Keratinocyte (primary cell): ENCODE measurements around the gene ACOXL. TPM values are rescaled to one million over a fixed set of nuclear protein-coding genes. Genes with fewer than 3 reads are reported as not detected.

Source experiments
- DNase-seq: peaks from one replicate; pipeline ENCODE4 v3.0.0-alpha.2; 2011; ENCODE audit warnings: low read depth, missing footprints, low spot score
- FAIRE-seq: peaks from 2 replicates; lab custom pipeline; 2011; peaks lifted over from hg19 to GRCh38; lab: Jason Lieb, UNC
- H2AFZ ChIP-seq: 2 replicates; pipeline ENCODE4 v1.6.0; 2012; ENCODE audit warnings: low read length, control low read depth, inconsistent platforms; ENCODE audit not compliant: control insufficient read depth
- H3K27ac ChIP-seq: 2 replicates; pipeline ENCODE4 v1.5.1; 2011; ENCODE audit warnings: low read length; ENCODE audit not compliant: control insufficient read depth, insufficient read depth
- H3K27me3 ChIP-seq: 3 replicates; pipeline ENCODE4 v1.6.0; 2011; ENCODE audit warnings: low read length; ENCODE audit not compliant: control insufficient read depth, insufficient read depth; ENCODE audit errors: extremely low read depth
- H3K36me3 ChIP-seq, 2 experiments: 2 replicates in 1 of 2; 3 replicates in 1 of 2; pipeline ENCODE4 v1.5.1; 2011; ENCODE audit warnings: low read length in 2 of 2, mild to moderate bottlenecking in 1 of 2; ENCODE audit not compliant: control insufficient read depth in 2 of 2, insufficient read depth in 2 of 2; ENCODE audit errors: extremely low read depth in 1 of 2
- H3K4me1 ChIP-seq: 3 replicates; pipeline ENCODE4 v1.5.1; 2011; ENCODE audit warnings: low read length; ENCODE audit not compliant: control insufficient read depth, insufficient read depth; ENCODE audit errors: extremely low read depth
- H3K4me2 ChIP-seq: 3 replicates; pipeline ENCODE4 v1.6.0; 2011; ENCODE audit warnings: low read depth, low read length; ENCODE audit not compliant: control insufficient read depth, insufficient read depth; ENCODE audit errors: extremely low read depth
- H3K4me3 ChIP-seq, 3 experiments: fragments of 200-600 bp in 1 of 3; sonication (generic) in 1 of 3; 2 replicates in 2 of 3; 3 replicates in 1 of 3; pipeline ENCODE4 v1.5.1; 2011 to 2016; ENCODE audit warnings: low read length in 3 of 3, mild to moderate bottlenecking in 3 of 3, control low read depth in 2 of 3, inconsistent platforms in 1 of 3, low read depth in 1 of 3, mixed read lengths in 1 of 3, mixed run types in 1 of 3, moderate library complexity in 1 of 3; ENCODE audit not compliant: control insufficient read depth in 2 of 3, insufficient read depth in 2 of 3; ENCODE audit errors: extremely low read depth in 1 of 3
- H3K79me2 ChIP-seq: 2 replicates; pipeline ENCODE4 v1.6.0; 2012; ENCODE audit warnings: low read length; ENCODE audit not compliant: control insufficient read depth, insufficient read depth
- H3K9ac ChIP-seq: 3 replicates; pipeline ENCODE4 v1.6.0; 2011; ENCODE audit warnings: low read length; ENCODE audit not compliant: control insufficient read depth, insufficient read depth; ENCODE audit errors: extremely low read depth
- H3K9me1 ChIP-seq: 3 replicates; pipeline ENCODE4 v1.6.0; 2011; ENCODE audit warnings: low read length; ENCODE audit not compliant: control insufficient read depth, insufficient read depth; ENCODE audit errors: extremely low read depth
- H3K9me3 ChIP-seq: 2 replicates; pipeline ENCODE4 v1.5.1; 2012; ENCODE audit warnings: low read depth, low read length; ENCODE audit not compliant: control insufficient read depth
- H4K20me1 ChIP-seq: 3 replicates; pipeline ENCODE4 v1.6.0; 2011; ENCODE audit warnings: low read length; ENCODE audit not compliant: control insufficient read depth, insufficient read depth; ENCODE audit errors: extremely low read depth
- CTCF ChIP-seq, 3 experiments: IDR thresholded peaks in 1 of 3; conservative IDR thresholded peaks in 1 of 3; optimal IDR thresholded peaks in 1 of 3; 2 replicates in 2 of 3; 3 replicates in 1 of 3; pipeline versions ENCODE3 to v1.5.1; 2011; ENCODE audit warnings: low read length in 3 of 3, mild to moderate bottlenecking in 3 of 3, moderate library complexity in 2 of 3, control low read depth in 1 of 3, inconsistent platforms in 1 of 3; ENCODE audit not compliant: insufficient read depth in 2 of 3; ENCODE audit errors: extremely low read depth in 1 of 3
- EZH2 ChIP-seq: IDR thresholded peaks from one replicate; pipeline ENCODE4 v1.6.1; 2012; ENCODE audit warnings: inconsistent platforms, mild to moderate bottlenecking, low read length, moderate library complexity
- dilution Hi-C: fragments of 300-500 bp; cut with MboI; formaldehyde crosslinking; loops from one replicate; pipeline ENCODE4 v1.7.0; 2020; ENCODE audit warnings: low sequenced_read_pairs; ENCODE audit not compliant: extremely low pct_ligation_motif_present
- polyA plus RNA-seq, 5 experiments: library from polyadenylated mRNA; depleted of rRNA in 3 of 5; stranded (reverse) in 3 of 5; stranded (forward) in 1 of 5; unstranded in 1 of 5; fragments of >200 nt; gene quantifications; 1 replicate in 1 of 5; 2 replicates in 3 of 5; 3 replicates in 1 of 5; pipeline versions ENCODE4 v1.2.1 to v1.2.3, GENCODE V29; 2011 to 2012; ENCODE audit warnings: missing spikeins in 2 of 5, low read depth in 1 of 5, low replicate concordance in 1 of 5

The ACOXL gene
- polyA plus RNA-seq, 1 donor (not counting 4 experiments of a cell fraction or from before 2014, with no cell fraction given): 0.04 TPM

- no peaks in the 10 kb centered on the region for H3K9me1 ChIP-seq
- no peak for FAIRE-seq
- H3K9me3 ChIP-seq: no peaks in the 10 kb centered on the region
- H3K27ac ChIP-seq: no peak overlapping the region
- dilution Hi-C loops: no loop called here
- H3K9ac ChIP-seq: no peak overlapping the region
- no peak overlapping the region for H3K4me3 ChIP-seq
- H4K20me1 ChIP-seq: no peaks in the 10 kb centered on the region
- no peak overlapping the region for H3K4me2 ChIP-seq
- H3K36me3 ChIP-seq: no peaks in the 10 kb centered on the region
- DNase-seq: no peak
- no peaks in the 10 kb centered on the region for H3K79me2 ChIP-seq
- peaks cover 46% of the 10 kb centered on the region for H3K27me3 ChIP-seq
- no peak overlapping the region for H2AFZ ChIP-seq
- no peaks in the 10 kb centered on the region for H3K4me1 ChIP-seq
- TF ChIP-seq EZH2 (no peak), CTCF (optimal IDR thresholded peaks at IDR 0.05 in 1 of 3, IDR thresholded peaks at IDR 0.05 in 1 of 3, conservative IDR thresholded peaks at IDR 0.05 in 1 of 3; ENCODE audit: extremely low read depth in 1 of 3, insufficient read depth in 2 of 3, low read length in 3 of 3) (no peak)
Observed at GRCh38 chr2:111046670-111047069, 314.3 kb downstream of the ACOXL start.

- Histone ChIP-seq H3K9ac (no peak overlapping the region), H3K79me2 (no peaks in the 10 kb centered on the region), H3K27ac (no peak overlapping the region), H4K20me1 (no peaks in the 10 kb centered on the region), H3K4me3 (no peak overlapping the region), H3K9me1 (no peaks in the 10 kb centered on the region), H3K4me2 (no peak overlapping the region), H2AFZ (no peak overlapping the region), H3K4me1 (no peaks in the 10 kb centered on the region), H3K36me3 (no peaks in the 10 kb centered on the region), H3K27me3 (peaks cover 53% of the 10 kb centered on the region), H3K9me3 (no peaks in the 10 kb centered on the region)
- dilution Hi-C loops: no loop called here
- FAIRE-seq: no peak
- no peak for DNase-seq
- TF ChIP-seq CTCF (optimal IDR thresholded peaks at IDR 0.05 in 1 of 3, IDR thresholded peaks at IDR 0.05 in 1 of 3, conservative IDR thresholded peaks at IDR 0.05 in 1 of 3; ENCODE audit: extremely low read depth in 1 of 3, insufficient read depth in 2 of 3, low read length in 3 of 3): no peak
- no peak for TF ChIP-seq EZH2
Observed at GRCh38 chr2:111048856-111049768, 316.7 kb downstream of the ACOXL start.
